Stimulated activated CD8-positive, alpha-beta memory T cell treated with anti-CD3 and anti-CD28 coated beads, Interleukin-15, amount 100 ng/mL, for 4 hours (primary cell): ENCODE data around the gene BHLHE23.

Experiments
- DNase-seq, 2 donors: peaks; one replicate each; pipeline ENCODE4 v3.0.0-alpha.2; 2020; ENCODE audit warnings: low read depth in 2 of 2

Gene BHLHE23

DNA sequence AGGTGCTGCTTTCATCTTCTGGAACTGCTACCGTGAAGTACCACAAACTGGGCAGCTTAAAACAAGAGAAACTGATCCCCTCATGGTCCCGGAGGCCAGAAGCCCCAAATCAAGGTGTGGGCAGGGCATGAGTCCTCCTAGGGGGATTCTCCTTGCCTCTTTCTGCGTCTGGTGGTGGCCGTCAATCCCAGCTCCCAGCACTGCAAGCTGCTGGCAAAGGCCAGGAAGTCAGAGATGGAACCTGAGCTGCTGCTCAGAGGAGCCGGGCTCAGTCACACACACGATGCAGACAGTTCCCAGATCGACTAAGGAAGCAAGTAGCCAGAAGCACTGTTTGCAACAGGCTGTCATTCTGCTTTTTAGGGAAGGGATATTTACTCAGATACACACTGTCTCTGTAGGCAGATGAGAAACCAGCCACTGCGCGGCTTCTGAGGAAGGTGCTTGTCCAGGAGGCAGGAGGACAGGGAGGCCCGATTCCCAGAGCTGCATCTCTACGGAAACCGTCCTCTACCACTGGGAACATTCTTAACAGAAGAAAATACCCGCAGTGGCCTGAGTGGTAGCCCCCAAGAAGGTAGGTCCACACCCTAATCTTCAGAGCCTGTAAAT is 15.5 kb downstream of the BHLHE23 start:
- DNase-seq: no peak

DNA sequence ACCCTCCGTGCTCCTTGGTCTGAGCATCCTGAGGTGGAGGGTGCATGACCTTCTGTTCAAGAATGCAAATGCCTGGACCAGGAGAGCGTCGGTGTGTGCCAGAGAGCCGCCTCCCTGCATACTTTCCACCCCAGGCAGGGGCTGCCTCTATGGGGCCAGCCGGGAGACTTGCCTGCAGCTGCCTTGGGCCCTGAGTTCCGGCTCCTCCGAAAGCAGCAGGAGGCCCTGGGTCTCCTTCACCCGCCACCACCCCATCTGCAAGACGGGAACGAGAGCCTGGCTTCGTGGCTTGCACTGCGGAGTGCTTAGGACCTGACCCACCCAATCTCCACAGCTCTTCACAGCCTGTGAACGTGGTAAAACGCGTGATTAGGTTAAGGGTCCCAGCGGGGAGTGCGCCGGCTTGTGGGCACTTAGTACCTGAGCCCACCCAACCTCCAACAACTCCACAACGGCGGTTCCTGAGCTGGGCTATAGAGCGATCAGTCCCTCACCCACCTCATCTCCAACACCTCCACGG is 16.4 kb downstream of the BHLHE23 start:
- no peak for DNase-seq

DNA sequence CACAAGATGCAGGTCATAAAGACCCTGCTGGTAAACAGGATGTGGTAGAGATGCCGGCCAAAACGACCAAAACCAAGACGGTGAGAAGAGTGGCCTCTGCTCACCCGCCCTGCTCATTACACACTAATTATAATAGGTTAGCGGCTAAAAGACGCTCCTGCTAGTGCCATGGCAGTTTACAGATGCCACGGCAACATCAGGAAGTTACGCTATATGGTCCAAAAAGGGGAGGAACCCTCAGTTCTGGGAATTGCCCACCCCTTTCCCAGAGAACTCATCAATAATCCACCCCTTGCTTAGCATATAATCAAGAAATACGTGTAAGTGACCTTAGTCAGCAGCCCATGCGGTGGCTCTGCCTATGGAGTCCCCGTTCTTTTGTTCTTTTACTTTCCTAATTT is 17.6 kb downstream of the BHLHE23 start:
- DNase-seq: no peak

DNA sequence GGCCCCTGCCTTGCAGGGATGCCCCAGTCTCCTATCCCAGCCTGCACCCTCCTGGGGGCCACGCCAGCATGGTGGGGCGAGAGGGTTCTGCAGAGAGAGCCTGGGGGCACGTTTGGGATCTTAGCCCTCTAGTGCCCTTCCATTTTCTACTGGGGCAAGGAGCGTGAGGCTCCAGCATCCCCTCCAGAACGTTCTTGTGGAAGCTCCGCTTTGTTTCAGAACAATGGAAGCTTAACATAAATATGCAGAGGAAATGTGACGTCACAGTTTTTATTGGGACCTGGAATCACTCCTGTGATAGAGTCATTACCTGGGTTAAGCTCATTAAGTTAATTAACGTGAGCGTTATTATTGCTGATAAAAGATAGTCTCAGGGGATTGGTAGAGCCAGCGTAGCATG is 19.6 kb downstream of the BHLHE23 start:
- no peak for DNase-seq

DNA sequence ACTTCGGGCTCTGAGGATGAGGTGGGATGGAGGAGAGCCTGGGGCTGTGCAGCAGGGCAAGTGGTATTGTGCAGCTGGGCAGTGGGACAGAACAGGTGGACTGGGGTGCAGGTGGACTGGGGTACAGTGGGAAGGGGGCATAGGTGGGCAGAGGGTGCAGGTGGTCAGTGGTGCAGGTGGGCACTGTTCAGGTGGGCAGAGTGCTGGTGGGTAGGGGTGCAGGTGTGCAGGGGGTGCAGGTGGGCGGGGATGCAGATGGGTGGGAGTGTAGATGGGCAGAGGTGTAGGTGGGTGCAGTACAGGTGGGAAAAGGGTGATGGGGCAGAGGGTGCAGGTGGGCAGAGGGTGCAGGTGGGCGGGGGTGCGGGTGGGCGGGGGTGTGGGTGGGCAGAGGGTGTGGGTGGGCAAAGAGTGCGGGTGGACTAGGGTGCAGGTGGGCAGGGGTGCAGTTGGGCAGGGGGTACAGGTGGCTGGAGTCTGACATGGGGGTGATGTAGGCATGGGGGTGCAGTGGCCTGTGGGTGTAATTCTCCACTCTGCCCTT is 20.4 kb downstream of the BHLHE23 start:
- DNase-seq: no peak

DNA sequence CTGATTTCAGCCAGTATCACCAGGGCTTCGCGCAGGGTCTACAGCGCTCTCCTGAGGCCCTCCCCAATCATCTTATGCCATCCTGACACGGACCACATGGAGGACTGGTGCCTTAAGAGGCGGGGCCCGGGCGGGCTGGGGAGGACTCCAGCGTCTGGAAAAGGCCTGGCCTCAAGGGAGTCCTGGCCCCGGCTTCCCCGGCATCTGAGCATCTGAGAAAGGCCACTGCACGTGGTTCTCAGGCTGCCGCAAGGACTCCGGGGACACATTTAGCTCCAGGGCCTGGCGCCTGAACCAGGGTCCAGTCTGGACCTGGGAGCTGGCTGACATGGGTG is 21.4 kb downstream of the BHLHE23 start:
- DNase-seq: no peak

- DNase-seq: no peak
These were observed 21.9 kb downstream of the BHLHE23 start for GRCh38 chr20:62984666-62985443.

GRCh38 chr20:62983210-62983609 is 23.6 kb downstream of the BHLHE23 start:
- DNase-seq: no peak

- DNase-seq: no peak
These were observed 24.4 kb downstream of the BHLHE23 start for GRCh38 chr20:62982124-62983075.

DNA sequence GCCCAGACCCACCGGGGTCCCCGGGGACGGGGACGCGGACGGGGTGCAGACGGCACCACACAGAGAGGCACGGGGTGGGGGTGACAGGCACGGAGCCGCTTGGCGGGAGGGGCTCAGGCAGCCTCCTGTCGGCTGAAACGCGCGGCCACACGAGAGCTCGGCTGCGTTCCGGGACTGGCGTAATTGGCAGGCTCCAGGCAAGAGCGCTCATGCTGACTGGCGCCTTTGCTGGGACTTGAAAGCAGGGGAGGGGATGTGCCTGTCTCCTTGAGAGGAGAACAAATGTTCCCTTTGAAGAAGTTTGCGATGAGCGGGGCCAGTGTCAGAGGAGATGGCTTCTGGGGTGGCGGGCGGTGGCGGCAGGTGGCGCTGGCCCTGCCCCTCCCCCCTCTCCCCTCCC is 25.8 kb downstream of the BHLHE23 start:
- no peak for DNase-seq

GRCh38 chr20:62980380-62980960 is 26.3 kb downstream of the BHLHE23 start:
- DNase-seq: no peak

- no peak for DNase-seq
These were observed 26.8 kb downstream of the BHLHE23 start for GRCh38 chr20:62979876-62980373.

DNA sequence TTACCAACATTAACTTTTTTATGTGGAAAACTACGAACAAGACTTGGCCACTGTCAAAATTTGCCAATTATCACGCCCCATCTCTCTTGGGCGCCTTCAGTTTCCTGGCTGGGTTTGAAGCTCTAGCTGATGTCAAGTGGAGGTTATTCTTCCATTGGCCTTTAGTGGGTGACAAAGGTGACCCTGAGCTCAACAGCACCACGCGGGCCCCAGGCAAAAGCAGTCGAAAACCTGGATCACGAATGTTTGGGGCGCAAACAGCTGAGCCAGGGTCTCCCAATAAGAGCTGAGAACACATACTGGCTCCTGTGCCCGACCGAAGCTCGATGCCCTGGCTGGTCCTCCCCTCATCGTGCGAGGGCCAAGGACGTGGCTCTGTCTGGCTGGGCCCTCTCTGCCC is 27.5 kb downstream of the BHLHE23 start:
- no peak for DNase-seq

- DNase-seq: no peak
These were observed 28.2 kb downstream of the BHLHE23 start for GRCh38 chr20:62978561-62978943.

- DNase-seq: peak; percentile 53 to 74
These were observed 28.9 kb downstream of the BHLHE23 start for GRCh38 chr20:62977613-62978560.

DNA sequence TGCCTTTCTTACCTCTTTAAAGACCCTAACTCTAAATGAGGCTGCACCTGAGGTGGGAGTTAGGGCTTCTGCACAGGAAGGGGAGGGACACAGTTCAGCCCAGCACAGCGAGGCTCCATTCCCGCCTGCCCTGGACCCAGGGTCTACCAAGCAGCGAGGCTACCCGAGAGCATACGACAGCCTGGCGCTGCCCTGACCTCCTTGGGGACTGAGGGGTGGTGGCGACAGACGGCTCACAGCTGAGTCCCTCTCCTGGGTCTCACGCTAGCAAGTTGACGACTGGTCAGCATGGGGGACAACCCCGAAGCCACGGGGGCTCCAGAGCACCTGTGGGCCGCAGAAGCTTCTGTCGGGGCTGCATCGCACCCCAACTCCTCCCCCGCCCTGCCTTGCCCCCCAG is 29.9 kb downstream of the BHLHE23 start:
- no peak for DNase-seq

- no peak for DNase-seq
These were observed 30.8 kb downstream of the BHLHE23 start for GRCh38 chr20:62975812-62976508.

DNA sequence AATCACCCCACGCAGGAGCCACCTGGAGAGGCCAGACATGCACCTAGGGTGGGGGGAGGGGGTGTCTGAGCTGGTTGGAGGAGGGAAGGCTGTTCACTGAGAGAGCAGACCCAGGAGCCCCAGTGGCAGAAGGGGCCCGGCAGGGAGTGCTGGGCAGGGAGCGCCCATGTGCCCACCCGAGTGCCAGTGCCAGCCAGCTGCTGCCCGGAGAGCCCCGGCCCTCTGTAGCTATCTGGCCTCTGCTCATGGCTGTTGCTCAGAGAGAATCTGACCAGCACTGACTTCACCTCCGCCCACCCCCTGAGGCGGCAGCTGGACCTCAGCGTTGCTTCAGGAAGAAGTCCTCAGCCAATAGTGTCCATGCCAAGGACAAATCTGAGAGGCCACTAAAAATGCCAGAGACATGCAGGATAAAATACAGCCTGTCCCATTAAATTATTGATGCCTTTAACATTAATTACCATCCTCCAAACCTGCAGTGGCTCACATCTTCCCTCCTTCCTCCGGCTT is 31.5 kb downstream of the BHLHE23 start:
- no peak for DNase-seq
